Activated CD4-positive, alpha-beta T cell treated with anti-CD3 and anti-CD28 coated beads, Interleukin-2, Interleukin-6, amounts not matched to agents 100 ng/mL and 50 ng/mL, durations not matched to agents 16 hours and 8 hours (primary cell): ENCODE data around the gene AKR1C2.
"Not testable (repeated sequence)": the region's sequence is repeated elsewhere in the genome, so short reads cannot be mapped to it uniquely, and the experiment has no call there.

ENCODE experiments used
- DNase-seq: peaks from one replicate; pipeline ENCODE4 v3.0.0-alpha.2; 2020

Gene AKR1C2

DNA sequence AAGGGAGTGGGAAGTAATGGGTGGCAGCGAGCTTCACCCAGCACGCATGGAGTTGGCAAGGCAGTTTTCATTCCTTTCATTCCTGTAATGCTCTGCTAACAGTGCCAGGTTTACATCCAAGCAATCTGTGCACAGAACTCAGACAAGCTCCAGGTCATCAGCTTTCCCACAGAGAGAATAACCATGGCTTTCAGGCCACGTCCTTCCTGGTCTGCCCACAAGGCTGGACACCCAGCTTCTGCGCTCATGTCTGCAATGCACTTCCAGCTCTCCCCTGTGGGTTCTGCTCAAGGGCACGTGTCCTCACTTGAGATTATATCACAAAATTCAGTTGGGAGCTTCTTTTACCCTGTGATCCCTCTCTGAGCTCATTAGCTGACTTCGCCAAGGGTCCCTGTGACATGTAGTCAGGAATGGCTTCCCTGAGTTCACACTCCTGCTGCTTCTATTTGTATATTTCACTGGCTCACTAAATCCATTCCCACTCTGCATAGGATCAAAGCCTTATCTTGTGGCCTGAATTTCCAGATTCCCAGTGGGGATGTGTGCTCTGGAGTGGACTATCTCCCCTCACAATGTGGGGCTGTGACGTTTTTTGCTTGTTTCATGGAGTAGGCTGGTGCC is 18.6 kb downstream of the AKR1C2 start:
- DNase-seq = no peak

GRCh38 chr10:4984223-4984622 is 19.4 kb downstream of the AKR1C2 start:
- DNase-seq = no peak

- DNase-seq = no peak
These were observed 19.9 kb downstream of the AKR1C2 start for GRCh38 chr10:4983615-4984216.

- no peak for DNase-seq
These were observed 20.9 kb downstream of the AKR1C2 start for GRCh38 chr10:4982764-4983226.

- DNase-seq = peak; percentile 27
These were observed 21.8 kb downstream of the AKR1C2 start for GRCh38 chr10:4981722-4982471.

DNA sequence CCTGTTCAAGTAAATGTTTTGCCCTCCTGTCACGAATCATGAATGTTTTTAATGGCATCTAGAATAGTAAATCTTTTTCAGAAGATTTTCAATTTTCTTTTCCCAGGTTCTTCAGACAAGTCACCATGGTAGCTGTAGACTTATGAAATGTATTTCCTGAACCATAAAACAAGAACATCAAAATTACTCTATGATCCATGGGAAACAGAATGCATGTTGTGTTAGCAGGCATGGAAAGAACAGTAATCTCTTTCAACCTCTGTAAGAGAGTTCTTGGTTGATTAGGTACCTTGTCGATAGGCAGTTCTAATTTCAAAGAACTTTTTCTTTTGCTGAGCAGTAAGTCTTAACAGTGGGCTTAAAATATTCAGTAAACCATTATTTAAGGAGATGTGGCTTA is 22.9 kb downstream of the AKR1C2 start:
- no peak for DNase-seq

GRCh38 chr10:4978870-4979269 is 24.8 kb downstream of the AKR1C2 start:
- DNase-seq = no peak

DNA sequence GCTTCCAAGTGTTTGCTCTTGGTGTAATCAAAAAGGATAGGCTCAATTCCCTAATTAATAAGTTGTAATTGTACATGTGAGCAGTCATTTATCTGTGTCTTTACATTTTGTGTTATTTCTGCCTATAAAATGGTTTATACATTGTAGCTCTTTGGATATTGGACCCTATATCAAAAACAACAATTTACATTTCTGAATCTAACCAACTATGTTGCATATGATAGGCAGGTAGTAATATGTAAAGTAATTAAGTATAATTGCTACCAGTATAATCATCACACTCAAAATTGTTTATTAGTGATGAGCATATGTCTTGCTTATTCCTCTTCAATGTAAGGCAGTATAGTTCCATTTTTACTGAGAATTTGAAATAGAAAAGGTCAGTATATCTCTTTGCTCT is 26.6 kb downstream of the AKR1C2 start:
- DNase-seq = no peak

DNA sequence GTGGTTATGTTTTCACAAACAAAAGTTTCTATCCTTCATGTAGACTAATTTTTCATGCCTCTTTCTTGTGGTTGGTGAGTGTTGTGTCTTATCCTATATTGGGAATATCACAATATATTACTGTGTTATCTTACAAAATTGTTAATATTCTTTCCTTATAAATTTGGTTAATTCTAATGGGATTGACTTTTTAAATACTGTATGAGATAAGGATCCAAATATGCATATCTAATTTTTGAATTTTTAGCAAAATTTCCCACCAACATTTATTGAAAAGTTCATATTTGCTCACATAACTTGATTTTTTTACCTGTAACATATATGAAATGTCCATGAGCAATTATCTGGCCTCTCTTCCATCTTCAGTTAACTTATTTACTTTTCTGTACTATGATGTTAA is 29.3 kb downstream of the AKR1C2 start:
- not testable (repeated sequence) for DNase-seq

DNA sequence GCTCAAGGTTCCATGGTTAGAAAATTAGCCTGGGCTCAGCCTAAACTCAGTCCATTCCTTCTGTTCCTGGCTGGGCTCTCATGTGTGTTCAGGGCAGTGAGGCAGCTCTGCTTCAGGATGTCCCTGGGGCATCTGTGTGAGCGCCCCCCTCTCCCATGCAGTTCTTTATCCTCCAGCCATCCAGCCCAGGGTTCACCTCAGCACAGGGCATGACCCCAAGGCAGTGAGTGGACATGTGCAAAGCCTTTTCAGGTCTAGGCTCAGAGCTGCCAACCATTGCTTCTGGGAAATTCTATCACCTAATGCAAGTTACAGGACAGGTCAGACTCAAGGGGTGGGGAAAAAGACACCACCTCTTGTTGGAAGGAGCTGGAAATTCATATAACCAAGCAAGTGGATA is 30.4 kb downstream of the AKR1C2 start:
- DNase-seq = not testable (repeated sequence)

GRCh38 chr10:4972369-4973142 is 31.1 kb downstream of the AKR1C2 start:
- DNase-seq = not testable (repeated sequence)

- not testable (repeated sequence) for DNase-seq
These were observed 33.3 kb downstream of the AKR1C2 start for GRCh38 chr10:4970362-4970761.

- not testable (repeated sequence) for DNase-seq
These were observed 34.4 kb downstream of the AKR1C2 start for GRCh38 chr10:4969289-4969688.

DNA sequence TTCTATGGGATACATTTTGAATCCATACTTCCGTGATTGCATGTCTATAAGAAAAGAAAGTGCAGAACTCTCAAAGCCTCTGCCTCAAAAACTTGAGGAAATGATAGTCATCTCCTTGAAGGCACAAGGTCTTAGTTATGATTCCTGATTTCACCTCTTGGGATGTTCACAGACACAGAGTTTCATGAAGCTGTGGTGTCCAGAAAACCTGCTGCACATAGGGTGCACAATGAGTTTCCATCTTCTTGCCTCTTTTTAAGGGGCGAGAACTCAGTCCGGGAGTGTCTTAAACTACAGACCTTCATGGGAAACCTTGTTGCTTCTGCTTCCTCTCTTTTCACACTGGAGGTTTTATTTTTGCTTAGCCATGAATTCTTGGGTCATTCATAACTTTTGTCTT is 36.5 kb downstream of the AKR1C2 start:
- not testable (repeated sequence) for DNase-seq

DNA sequence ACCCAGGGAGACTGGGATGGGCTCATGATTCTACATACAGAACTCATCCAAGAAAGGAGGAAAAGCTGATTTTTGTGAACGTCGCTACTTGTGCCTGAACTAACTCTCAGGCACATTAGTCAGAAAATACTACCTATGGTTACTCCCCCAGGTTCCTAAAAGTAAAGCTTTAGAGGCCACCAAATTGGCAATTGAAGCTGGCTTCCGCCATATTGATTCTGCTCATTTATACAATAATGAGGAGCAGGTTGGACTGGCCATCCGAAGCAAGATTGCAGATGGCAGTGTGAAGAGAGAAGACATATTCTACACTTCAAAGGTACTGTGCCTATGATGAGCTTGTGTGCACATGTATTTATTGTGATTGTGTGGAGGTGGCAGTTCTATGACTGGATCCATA is 37.9 kb downstream of the AKR1C2 start:
- not testable (repeated sequence) for DNase-seq

DNA sequence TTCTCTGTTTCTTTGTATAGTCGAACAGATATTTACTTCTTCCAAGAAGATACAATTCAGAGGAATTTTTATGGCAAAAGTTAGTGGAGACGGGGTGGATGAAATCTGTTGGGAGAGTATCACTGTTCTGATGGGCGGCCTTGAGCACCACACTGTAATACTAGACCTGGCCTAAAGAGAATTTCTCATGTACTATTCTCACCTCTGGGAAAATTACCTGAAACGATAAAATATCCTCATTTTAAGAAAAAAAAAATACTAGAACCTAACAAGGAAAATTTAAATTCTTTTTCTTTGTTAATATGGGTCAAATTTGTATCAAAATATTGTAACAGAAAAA is 39.9 kb downstream of the AKR1C2 start:
- not testable (repeated sequence) for DNase-seq

DNA sequence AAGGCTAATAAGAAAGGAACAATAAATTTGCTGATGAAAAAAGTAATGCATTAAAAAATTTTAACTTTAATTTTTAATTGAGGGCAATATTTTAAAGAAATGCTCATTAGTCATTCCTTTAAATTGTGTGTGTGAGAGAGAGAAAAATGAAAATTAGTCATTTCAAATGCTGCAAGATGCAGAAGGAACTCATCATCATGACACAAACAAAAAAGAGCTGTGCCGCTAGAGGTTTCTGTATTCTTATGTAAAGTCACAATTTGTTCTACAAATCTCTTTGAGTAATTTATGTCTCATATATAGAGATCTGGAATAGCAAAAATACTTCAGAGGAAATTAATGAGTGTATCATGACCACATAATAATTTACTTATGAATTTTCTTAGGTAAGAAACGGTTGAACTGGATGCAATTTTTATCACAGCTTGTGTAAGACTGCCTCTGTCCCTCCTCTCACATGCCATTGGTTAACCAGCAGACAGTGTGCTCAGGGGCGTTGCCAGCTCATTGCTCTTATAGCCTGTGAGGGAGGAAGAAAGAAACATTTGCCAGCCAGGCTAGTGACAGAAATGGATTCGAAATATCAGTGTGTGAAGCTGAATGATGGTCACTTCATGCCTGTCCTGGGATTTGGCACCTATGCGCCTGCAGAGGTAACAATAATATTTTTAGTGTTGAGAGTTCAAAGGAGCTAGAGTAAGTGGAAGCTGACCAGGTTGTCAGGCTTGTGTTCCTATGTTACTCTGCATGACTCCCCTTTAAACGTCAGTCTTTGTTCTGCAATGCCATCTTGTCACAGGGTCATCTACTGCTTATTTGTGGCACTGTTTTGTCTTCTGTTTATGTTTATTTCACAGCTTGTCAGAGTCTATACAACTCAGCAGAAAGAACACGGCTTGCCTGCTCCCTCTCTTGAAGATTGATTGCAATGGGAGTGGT is 40.5 kb downstream of the AKR1C2 start, which contains the start of gene AKR1C1:
Gene AKR1C1 (plus strand): TSS at position 540 of the 939 bp plus-strand sequence. CDS start 30 bp downstream, at position 570.
- not testable (repeated sequence) for DNase-seq

DNA sequence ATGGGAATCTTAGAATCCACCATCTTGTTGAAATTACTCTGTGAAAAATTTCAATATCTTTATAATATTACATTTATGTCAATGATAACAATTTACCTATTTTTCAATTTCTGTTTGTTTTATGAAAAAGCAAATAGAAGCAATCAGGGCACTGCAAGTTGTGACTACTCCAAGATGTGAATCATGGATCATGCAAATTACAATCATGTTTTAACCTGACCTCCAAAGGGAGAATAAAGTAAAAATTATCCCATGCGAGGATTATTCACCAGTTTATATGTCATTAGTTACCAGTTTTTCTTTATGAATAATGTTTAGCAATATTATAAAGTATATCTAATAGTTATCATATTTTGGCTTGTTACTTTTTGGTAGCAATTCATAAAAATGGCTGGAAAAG is 41.3 kb downstream of the AKR1C2 start:
- not testable (repeated sequence) for DNase-seq

DNA sequence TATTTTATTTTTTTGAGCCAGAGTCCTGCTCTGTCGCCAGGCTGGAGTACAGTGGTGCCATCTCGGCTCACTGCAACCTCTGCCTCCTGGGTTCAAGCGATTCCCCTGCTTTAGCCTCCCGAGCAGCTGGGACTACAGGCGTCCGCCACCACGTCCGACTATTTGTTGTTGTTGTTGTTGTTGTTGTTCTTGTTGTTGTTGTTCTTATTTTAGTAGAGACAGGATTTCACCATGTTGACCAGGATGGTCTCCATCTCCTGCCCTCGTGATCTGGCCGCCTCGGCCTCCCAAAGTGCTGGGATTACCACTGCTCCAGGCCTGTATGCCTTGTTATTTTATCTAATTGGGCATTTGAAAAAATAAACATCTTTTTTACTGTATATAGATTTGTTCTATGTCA is 42.1 kb downstream of the AKR1C2 start:
- not testable (repeated sequence) for DNase-seq

- not testable (repeated sequence) for DNase-seq
These were observed 46.6 kb downstream of the AKR1C2 start for GRCh38 chr10:4956955-4957645.

DNA sequence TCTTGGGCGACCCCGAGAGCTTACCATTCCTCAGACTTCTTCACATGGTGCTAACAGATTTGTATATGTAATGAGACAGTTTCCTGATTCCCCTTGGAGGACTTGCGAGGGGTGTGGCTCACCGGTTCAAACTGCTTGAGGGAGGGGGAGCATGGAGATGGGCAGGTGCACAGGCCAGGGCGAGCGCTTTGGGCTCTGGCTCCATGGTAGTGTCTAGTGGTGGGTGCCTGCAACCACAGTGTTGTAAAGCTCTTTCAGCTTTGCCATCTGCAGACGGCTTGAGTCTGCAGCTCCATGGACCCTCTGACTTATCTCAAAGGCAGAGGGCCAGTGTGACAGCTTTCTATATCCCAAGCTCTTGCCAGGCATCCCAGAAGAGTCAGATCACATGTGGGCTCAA is 47.6 kb downstream of the AKR1C2 start:
- not testable (repeated sequence) for DNase-seq
